HG02840 (cell line): ENCODE results near the gene MACF1.

Source experiments
- ATAC-seq: cut with Tn5 transposase; IDR thresholded peaks from one replicate; pipeline ENCODE4 v1.9.1; 2021; ENCODE audit warnings: mild to moderate bottlenecking, moderate library complexity, moderate number of reproducible peaks; ENCODE audit not compliant: unreplicated experiment, low FRiP score

The MACF1 gene

DNA sequence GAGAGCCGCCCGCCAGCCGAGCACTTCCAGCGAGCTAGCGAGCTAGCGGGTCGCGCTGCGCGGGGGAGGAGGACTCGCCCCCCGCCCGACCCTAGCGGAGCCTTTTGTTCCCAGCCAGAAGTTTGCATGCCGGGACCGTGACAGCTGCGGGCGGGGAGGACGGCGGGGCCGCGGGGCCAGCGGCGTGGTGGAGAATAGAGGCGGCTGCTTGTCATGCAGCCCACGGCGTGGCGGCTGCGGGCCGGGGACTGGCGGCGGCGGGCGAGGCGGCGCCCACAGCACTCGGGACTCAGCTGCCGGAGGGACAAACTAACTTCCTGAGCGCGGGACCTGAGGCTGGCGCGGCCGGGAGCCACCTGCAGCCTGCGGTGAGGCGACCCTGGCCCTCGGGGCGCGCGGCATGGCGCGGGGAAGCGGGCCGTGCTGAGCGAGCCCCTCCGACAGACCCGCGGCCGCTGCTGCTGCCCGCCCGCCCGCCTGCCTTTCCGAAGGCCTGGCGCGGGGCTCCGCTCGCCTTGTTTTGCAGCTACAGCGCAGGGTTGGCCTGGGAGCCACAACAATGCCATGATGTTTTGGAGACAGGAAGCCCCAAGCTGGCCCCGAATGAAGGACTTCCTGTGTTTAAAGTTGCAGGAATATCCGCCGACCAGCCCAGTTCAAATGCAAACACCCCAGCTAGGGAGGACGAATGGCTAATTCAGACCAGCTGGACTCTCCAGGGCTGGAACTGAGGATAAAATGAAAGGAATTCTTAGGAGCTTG lies 204.7 kb downstream of the MACF1 start:
- no peak for ATAC-seq

DNA sequence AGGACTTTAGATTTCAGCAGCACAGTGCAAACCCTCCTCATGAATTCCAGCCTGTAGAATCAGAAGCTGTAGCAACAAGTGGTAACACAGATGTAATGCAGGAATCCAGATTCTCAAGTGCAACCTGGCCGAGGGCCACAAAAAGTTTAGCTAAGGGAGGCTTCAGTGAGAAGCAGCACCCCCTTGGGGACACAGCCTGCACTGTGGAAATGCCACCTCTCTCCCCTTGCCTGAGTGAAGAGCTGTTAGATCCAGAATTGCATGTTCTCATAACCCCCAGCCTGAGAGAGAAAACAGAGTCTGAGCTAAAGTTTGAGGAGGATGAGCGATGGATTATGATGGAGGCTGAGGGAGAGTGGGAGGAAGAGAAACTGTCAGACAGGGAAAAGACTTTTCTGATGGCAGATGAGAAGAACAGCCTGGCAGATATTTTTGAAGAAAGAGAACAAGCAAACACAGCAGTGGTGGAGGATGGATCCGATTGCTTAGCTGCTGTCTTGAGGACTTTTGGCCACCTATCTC lies 206.5 kb downstream of the MACF1 start:
- ATAC-seq, result no peak

DNA sequence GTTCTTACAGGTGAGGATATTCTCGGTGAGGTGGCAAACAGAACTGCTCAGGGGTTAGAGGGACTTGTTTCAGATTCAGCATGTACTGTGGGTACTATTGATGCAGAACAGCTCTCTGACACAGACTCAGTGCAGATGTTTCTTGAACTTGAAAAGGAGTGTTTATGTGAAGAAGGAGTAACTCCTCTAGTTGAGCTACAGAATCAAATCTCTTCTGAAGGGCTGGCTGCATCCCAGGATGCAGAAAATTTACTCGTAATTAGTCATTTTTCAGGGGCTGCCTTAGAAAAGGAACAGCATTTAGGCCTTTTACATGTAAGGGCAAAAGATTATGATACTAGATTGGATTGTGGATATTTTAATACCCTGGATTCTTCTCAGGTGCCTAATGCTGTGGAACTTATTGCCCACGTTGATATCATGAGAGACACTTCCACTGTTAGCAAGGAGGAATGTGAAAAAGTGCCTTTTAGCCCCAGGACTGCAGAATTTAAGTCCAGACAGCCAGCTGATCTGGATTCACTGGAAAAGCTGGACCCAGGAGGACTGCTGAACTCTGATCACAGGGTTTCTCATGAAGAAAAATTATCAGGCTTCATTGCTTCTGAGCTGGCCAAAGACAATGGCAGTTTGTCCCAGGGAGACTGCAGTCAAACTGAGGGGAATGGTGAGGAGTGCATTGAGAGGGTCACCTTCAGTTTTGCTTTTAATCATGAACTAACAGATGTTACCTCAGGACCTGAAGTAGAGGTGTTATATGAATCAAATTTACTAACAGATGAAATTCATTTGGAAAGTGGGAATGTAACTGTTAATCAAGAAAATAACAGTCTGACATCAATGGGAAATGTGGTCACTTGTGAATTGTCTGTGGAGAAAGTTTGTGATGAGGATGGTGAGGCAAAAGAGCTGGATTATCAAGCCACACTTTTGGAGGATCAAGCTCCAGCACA lies 207.3 kb downstream of the MACF1 start:
- no peak for ATAC-seq

DNA sequence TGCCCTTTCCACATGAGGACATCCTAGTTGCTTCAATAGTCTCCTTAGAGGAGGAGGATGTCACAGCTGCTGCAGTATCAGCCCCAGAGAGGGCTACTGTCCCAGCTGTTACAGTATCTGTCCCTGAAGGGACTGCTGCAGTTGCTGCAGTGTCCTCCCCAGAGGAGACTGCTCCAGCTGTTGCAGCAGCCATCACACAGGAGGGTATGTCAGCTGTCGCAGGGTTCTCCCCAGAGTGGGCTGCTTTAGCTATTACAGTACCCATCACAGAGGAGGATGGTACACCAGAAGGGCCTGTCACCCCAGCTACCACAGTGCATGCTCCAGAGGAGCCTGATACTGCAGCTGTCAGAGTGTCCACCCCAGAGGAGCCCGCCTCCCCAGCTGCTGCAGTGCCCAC lies 208.4 kb downstream of the MACF1 start:
- no peak for ATAC-seq

DNA sequence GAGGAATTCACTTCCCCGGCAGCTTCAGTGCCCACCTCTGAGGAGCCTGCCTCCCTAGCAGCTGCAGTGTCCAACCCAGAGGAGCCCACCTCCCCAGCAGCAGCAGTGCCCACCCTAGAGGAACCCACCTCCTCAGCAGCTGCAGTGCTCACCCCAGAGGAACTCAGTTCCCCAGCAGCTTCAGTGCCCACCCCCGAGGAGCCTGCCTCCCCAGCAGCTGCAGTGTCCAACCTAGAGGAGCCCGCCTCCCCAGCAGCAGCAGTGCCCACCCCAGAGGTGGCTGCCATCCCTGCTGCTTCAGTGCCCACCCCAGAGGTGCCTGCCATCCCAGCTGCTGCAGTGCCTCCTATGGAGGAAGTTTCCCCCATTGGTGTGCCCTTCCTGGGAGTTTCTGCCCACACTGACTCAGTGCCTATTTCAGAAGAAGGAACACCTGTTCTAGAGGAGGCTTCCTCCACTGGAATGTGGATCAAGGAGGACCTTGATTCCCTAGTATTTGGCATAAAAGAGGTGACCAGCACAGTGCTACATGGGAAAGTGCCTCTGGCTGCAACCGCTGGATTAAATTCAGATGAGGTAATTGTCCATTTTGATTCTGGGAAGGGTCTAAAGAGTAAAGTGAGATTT lies 209.5 kb downstream of the MACF1 start:
- ATAC-seq, result no peak

DNA sequence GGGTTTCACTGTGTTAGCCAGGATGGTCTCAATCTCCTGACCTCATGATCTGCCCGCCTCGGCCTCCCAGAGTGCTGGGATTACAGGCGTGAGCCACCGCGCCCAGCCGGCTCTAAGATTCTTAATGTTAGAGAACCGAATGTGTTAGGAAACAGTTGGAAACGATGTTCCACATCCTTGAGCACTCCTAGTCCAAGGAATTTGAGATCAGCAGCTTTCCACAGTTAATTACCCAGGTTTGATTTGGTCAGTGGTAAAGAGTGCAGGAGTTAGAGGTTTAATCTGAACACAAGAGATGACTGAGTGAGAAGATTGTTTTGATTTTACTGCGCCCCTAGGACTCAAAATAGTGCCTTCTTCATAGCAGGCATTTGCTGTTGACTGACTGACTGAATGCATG lies 211.1 kb downstream of the MACF1 start:
- ATAC-seq, result no peak

DNA sequence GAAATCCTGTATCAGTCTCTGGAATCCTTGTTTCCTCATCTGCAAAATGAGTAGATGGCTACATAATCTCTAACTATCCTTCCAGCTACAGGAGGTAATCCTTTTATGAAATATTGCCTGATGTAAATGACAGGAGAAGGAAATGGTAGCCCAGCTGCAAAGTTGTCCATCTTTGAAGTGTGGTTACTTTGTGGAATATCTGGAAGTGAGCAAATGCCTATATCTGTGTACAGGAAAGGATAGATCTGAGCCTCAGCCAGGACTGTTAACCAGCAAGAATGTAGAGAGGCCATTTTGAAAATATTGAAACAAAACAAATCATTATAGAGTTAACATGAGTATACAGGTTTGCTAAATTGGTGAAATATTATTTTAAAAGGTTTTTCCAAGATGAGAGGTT lies 212.1 kb downstream of the MACF1 start:
- ATAC-seq, result no peak

DNA sequence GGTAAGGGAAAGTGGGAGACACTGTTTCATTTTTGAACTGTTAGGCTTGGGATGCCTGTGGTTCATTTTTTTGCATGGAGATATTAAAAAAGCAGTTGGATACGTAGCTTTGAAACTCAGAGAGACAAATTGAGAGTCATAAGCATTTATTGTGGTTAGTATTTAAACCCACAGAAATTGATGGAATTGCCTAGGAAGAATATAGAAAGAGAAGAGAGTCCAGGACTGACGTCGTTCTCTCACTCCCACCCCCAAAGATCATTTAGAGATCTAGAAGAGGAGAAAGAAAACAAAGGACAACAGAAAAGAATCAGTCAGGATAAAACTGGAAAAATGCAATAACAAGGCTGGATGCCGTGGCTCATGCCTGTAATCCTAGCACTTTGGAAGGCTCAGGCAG lies 213.7 kb downstream of the MACF1 start:
- no peak for ATAC-seq

DNA sequence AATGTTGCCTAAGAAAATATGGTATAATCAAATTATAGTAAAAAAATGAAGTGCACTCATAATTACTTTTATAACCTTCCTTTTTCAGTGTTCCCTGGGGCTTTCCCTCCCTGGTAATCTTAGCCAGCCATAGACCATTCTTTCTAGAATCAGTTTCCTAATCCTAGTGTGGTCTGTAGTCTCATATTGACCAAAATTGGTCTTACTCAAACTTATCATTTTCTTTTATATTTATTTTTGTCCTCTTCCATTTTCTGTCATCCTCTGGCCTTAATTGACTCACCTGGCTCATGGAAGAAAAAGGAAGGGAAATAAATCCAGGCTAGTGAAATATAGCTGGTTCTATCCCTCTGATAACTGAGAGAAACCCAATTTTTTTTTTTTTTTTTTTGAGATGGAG lies 216.0 kb downstream of the MACF1 start:
- no peak for ATAC-seq

DNA sequence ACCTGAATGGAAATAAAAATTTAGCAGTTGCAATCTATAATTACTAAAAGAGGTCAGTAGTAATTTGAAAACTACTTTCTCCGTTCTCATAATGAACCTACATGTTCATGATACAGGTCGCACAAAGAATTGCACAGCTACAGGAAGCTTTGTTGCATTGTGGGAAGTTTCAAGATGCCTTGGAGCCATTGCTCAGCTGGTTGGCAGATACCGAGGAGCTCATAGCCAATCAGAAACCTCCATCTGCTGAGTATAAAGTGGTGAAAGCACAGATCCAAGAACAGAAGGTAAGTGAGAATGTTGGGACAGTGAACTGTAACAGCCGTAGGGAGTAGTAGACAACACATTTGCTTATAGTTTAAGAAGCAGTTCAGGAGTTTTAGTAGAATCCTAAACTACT lies 218.1 kb downstream of the MACF1 start:
- ATAC-seq, result no peak

DNA sequence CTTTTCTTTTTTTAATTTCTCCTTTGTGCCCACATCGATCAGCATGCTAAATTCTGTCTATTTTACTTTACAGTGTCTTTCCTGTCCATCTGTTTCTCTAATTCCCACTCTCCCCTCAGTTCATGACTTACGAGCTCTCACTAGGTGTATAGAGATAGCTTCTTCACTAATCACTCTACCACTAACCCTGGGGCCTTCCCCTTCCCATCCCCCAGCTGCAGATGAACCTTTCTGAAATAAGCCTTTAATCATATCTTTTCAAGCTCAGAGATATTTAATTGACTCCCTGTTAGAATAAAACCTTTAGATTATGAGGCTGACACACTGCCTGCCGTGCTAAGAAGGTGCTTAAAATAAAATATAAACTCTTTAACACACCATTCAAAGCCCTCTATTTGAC lies 220.7 kb downstream of the MACF1 start:
- ATAC-seq, result no peak

DNA sequence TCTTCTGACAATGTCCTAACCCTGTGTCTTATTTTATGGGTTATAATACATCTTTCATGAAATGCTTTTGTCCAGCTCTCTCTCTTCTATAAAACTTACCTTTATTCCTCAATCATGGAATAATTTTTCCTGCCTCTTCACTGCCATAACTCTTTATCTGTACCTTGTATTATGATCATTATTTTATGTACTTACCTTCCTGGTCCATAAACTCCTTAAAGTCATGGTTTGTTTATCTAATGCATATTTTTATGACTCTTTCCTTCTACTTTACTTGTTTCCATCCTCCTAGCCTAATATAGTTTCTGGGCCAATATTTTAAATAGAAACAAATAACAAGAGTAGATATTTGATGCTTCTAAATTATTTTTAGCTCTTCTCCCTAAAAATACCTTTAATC lies 221.1 kb downstream of the MACF1 start:
- ATAC-seq, result no peak

DNA sequence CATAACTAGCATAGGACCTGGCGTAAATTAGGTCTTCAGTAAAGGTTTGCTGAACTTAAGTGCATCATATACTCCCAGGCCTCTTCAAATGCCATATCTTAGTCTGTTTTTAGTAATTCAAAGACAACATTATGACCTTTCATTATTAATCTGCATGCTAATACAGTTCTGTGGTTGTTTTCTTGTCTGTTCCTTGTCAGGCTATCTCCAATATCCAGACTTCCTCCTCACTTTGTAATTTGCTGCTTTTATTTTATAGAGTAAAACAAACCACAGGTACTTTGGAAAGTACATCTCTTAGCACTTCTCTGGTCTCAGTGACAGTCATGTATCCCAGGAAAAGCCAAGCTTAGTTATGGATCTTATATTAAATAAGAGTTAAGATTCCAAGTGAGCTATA lies 221.9 kb downstream of the MACF1 start:
- ATAC-seq, result no peak

DNA sequence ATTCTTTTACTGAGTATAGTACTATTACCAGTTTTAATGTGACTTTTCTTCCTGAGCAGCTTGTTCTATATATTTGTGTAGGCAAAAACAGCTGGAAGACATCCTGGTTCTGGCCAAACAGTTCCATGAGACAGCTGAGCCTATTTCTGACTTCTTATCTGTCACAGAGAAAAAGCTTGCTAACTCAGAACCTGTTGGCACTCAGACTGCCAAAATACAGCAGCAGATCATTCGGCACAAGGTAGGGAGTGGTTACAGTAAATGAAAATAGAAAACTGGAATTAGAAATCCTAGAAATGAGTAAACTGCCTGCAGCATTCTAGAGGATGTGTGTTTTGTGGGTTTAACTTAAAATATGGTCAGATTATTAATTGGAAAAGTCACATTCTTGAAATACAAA lies 222.9 kb downstream of the MACF1 start:
- no peak for ATAC-seq

DNA sequence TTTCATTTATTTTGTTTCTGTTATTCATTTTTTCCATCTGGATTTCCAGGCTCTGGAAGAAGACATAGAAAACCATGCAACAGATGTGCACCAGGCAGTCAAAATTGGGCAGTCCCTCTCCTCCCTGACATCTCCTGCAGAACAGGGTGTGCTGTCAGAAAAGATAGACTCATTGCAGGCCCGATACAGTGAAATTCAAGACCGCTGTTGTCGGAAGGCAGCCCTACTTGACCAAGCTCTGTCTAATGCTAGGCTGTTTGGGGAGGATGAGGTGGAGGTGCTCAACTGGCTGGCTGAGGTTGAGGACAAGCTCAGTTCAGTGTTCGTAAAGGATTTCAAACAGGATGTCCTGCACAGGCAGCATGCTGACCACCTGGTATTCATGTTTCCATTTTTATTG lies 223.4 kb downstream of the MACF1 start:
- no peak for ATAC-seq

DNA sequence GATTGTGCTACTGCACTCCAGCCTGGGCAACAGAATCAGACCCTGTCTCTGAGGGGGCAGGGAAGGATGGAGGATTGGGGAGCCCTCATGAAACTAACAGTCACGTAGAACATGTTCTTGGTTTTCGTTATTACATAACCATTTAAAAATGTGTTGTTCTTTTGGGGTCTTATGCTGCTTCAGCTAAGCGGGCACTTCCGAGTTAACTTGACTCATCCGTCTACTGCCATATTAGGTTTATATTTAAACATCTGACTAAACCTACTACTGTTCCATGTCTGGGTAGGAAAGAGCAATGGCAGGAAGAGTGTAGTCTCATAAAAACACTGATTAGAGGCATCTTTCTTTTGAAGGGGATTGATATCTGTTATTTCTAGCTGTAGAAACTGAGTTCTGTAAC lies 227.4 kb downstream of the MACF1 start:
- ATAC-seq, result no peak

DNA sequence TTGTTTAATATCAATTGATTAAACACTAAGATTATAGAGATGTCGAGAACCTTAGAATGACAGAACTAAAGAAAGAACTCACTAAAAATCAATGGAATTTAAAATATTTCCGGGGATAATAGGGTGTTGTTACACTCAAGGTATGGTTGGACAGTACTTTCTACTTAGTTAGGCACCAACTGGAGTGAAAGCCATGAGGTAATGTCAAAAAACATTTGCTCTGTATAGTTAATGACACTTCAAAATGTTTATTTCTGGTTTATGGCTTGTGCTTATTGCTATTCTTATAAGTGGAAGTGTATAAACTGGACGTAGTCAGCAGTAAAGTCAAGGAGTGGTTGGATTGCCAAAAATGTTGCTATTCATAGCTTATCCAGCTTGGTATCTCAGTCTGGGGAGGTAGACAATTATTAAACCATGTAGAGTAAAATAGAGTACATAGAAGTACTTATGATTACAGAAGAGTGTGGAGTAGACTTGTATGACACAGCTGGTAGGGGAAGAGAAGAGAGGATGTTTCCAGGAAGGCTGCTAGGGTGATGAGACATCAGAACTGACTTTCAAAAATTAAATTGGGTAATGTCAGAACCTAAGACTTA lies 230.4 kb downstream of the MACF1 start:
- ATAC-seq, result no peak

DNA sequence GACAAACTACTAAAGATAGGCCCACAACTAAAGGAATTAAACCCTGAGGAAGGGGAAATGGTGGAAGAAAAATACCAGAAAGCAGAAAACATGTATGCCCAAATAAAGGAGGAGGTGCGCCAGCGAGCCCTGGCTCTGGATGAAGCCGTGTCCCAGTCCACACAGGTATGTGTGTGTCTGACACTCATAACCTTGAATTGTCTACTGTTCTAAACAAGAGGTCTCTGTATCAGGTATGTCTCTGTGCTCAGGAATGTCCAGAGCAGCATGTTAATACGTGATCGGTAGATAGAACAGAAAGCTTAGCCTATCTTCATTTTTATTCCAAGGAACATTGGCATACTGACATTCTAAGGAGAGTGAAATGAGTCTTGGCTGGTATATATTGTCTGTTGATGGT lies 231.1 kb downstream of the MACF1 start:
- ATAC-seq, result no peak

DNA sequence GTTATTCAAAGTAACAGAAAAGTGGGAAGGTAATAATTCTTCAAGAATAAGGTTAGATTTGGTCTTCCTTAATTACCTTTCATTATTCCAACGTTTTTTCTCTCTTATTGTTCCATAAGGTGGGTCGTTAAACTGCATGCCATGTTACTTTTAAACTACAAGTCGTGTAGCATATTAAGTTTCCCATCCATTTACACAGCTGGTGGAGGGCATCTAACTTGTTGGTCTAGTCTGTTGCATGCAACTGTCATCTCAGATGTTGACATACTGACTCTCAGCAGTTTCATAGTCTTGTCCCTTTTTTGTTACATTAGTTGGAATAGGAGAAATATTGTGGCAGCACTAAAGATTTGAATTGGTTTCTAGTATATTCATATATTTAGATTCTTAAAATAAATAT lies 232.3 kb downstream of the MACF1 start:
- no peak for ATAC-seq

DNA sequence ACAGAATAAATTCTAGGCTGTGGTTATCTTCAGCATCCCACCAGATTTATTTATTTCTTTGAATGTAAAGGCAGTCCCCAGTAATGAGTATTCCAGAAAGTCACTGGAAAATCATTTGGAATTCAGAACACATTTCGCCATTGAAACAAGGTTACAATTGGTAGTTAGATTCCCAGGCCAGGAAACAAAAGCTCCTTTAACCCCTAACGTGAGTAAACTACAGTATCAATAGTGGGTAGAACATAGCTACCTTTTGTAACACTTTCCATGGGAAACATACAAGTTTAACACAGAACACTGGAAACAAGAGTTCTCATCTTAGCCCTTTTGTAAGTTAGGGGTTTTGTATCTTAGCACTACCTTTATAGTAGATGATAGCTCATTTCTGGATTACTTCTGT lies 233.5 kb downstream of the MACF1 start:
- ATAC-seq, result no peak

DNA sequence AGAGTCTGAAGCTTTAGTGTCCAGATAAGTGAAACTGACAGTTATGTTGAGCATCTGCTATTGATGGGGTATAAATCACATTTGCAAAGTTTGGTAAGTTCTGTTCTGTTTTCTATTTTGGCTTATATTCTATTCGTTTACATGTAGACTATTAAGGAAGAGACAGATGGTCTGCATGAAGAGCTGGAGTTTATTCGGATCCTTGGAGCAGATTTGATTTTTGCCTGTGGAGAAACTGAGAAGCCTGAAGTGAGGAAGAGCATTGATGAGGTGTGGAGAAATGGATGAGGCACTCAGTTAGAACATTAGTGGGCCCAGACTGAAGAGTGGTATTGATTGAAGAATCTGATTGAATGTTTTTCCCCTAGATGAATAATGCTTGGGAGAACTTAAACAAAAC lies 236.4 kb downstream of the MACF1 start:
- no peak for ATAC-seq
